ENCODE results near the gene CLASP1.

GRCh38 chr2:121696410-121696930 is 47.2 kb upstream of the CLASP1 start:
- no peak for TF ChIP-seq CTCF (optimal IDR thresholded peaks at IDR 0.05 in 1 of 3, IDR thresholded peaks at IDR 0.05 in 1 of 3, conservative IDR thresholded peaks at IDR 0.05 in 1 of 3; ENCODE audit: extremely low read depth in 1 of 3, insufficient read depth in 2 of 3, low read length in 3 of 3)
- no peak for TF ChIP-seq EZH2 (IDR thresholded peaks at IDR 0.05; ENCODE audit: low read length)

Measured in keratinocyte (primary cell).